Effector CD8-positive, alpha-beta T cell (primary cell): Measurements from ENCODE around the gene DNAJC22.
"Not testable (repeated sequence)": the region's sequence is repeated elsewhere in the genome, so short reads cannot be mapped to it uniquely, and the experiment has no call there.

Source experiments
- DNase-seq: peaks from one replicate; lab custom pipeline; 2025; lab: John Stamatoyannopoulos, UW

Gene DNAJC22

GRCh38 chr12:49331380-49332222 is 15.1 kb upstream of the DNAJC22 start:
- DNase-seq = no peak

DNA sequence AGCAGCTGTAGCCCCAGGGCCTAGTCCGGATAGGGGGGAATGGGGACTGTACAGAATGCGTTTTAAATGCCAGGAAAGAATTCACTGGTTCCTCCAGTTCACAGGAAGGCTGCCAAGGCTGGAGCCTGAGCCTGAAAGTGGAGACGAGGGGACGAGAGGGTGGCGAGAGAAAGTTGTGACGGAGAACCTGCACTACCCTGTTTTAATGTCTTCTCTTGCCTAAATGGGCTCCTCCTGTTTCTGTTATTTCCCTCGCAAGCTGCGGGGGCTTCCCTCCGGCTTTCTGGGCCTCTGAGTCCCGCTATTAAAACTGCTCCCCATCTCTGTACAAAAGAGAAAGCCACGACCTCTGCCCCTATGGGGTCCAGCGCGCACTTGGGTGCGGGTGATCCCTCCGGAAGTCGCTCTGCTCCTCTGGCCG is 14.2 kb upstream of the DNAJC22 start:
- DNase-seq = no peak

- no peak for DNase-seq
Observed at GRCh38 chr12:49332891-49333371, 13.8 kb upstream of the DNAJC22 start.

- not testable (repeated sequence) for DNase-seq
Observed at GRCh38 chr12:49333778-49334177, 12.9 kb upstream of the DNAJC22 start.

DNA sequence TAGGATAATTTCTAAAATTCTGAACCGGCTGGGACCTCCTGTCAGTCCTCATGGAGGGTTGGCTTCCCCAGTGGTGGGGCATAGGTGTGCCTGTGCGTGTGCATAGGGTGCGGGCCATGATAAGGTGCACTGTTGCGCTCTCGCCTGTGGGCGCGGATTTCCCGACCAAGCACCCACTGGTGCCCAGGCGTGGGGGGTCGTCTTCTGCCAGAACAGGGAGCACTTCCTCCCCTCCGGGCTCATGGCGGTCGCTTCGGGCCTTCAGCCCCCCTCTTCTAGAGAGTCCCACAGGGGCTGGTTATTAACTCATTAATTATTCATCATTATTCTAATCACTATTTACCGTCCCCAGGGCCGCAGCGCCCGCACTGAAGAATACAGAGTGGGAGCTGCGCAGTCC is 12.5 kb upstream of the DNAJC22 start:
- no peak for DNase-seq

DNA sequence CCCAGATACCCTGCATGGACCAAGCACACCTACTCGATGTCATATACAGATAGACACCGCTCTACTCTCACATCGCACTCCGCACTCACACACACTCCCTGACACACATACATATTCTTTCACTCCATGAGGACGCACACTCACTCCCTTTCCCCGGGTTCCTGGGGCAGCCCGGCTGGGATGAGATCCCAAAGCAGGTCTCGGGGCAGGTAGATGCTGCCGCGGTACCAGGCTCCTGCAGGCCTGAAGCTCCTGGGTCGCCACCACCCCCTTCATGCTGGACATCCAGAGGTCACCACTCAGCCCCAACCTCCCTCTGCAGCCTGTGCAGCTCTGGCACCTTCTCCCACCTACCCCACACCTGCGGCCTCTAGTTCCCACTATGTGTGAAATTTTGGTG is 12.0 kb upstream of the DNAJC22 start:
- DNase-seq = no peak

DNA sequence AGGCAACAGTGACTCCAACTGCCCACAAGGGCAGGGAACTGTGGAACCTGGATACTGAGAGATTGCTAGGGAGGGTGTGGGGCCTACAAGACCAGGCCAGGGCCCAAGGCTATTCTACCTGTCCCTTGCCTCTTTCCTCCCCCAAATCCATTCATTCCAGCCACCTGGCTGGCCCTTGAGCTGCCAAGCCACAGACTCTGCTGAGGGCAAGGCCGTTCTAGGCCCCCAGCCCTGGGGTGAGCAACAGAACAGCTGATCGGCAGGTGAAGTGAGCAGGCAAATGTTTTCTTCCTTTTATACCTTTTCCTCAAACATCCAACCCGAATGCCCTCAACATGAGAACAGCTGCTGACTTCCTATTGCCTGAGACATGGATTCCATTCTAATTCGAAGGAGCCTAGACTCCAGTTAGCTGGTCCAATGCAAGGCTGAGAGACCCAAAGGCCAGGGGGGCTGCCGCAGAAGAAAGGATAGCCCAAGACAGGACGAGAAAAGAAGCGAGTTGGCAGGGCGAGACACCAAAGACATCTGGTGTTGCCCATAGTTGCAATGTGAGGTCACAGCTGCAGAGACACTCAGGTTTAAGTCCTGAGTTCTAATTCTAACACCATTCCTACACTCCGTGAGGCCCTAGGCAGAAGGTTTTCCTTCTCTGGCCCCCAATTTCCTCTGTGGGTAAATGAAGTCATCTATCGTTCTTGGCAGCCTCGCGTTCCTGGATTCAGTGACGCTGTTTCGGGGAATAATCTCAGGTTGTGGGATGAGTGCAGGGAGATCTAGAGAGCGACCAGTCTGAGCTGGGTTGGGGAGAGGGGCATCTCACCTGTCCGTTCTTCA is 11.4 kb upstream of the DNAJC22 start:
- no peak for DNase-seq

DNA sequence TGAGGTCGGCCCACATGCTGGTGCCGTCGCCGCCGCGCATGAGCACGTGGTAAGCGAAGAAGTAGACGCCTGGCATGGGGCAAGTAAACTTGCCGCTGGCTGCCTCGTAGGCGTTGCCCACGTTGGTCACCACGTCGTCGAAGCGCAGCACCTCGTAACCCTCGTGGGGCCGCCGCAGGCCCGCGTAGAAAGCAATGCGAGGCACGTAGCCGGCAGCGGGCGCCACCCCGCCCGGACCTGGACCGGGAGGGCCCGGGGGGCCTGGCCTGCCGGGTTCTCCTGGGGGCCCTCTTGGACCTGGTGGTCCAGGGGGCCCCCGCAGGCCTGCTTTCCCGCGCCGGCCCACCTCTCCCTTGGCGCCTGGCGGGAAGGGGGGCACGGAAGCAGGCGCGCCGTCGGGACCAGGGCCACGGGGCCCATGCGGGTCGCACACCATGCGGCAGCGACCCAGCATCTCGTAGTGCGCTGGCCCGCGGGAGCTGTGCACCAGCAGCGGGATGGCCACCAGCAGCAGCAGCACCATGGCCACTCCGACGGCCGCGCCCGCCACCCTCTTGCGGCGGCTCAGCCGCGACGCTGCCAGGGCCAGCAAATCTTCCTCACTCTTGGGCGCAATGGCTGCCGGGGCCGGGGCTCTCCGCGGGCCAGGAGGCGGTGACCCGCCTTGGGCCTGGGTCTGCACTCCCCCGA is 10.6 kb upstream of the DNAJC22 start:
- no peak for DNase-seq

- DNase-seq = peak; percentile 87
Observed at GRCh38 chr12:49336645-49337584, 9.8 kb upstream of the DNAJC22 start, which contains the start of gene C1QL4. Gene C1QL4 (minus strand): TSS chr12:49337188. CDS start chr12:49336477, 711 bp downstream.

GRCh38 chr12:49338830-49339463 is 7.7 kb upstream of the DNAJC22 start:
- no peak for DNase-seq

DNA sequence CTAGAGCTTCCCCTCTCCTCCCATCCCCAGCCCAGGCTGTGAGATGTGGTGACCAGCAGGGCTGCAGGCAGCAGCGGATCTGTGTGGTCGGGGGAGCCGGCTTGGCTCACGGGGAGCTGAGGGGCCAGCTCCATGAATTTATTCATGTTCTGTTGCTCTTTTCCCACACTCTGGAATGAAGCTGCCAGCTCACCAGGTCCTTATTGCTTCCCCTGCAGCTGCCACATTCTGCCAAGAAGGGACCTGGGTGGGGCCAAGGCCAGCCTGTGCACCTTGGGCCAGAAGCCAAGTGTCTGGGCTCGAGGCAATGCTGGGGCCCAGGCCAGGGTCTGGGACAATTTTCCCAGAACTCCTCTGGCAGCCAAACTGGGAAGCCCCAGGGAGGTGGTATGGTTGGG is 7.2 kb upstream of the DNAJC22 start:
- no peak for DNase-seq

DNA sequence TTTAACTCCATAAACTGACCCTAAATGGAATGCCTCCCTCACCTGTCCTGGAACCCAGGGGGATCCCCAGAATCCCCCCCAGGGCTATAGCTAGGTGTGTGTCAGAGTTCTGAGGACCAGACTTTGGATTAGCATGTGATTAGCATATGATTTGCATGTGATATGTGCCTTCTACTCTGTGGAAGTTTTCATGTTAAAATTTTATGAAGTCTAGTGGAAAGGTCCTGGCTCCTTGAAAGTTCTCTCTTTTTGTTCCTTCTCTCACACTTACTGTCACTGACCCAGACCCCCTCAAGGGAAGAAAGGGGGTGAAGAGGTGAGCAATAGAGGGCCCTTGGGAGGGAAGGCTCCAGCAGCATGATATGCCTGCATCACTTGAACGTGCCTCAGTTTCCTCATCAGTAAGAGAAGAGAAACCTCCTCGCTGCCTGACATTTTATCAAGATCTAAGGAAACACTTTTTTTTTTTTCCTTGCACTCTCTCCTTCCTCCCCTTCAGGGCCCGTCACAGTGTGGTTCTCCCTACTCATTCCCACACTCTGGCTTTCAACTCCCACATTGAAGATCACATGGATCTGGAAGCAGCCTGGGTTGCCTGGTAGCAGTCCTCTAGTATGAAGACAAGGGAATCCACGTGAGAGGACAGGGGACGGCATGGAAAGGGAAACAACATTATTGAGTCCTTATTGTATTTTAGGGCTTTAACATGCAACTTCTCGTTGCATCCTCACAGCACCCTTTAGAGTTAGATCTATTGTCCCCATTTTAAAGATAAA is 6.4 kb upstream of the DNAJC22 start:
- no peak for DNase-seq

DNA sequence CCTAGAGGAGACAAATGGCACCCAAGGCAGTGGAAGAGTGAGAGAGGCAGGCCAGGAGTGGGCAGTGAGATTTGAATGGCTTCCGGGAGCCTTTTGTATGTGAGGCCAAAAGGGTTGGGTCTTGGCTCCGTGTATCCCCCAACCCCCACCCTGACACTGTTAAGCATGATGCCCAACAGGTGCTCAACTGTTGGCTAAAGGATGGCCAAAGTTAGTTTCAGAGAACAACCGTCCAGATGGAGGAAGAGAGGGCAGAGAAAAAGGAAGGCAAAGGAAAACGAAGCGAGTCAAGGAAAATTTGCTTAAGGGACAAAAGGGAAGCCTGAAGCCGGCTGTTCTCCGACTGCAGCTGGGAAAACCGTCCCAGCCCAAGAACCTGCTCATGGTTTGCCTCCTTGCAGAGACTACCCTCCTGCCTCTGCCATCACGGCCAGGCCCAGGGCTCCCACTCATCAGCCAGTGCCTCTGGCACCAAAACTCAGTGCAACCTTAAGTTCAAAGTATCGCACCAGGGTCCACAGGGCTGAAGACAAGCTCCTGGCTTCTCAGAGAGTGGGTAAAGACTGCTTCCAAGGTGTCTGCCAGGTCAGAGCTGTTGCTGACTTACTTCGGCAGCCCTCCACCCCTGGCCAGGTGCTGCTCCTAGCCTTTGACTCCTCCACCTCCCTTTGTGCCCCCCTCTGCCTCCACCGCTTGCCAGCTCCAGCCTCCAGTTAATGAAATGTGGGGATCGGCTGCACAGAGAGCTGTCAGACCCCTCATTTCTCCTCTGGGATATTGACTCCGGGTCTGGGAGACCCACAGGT is 5.5 kb upstream of the DNAJC22 start:
- DNase-seq = no peak

GRCh38 chr12:49341777-49342065 is 5.0 kb upstream of the DNAJC22 start:
- DNase-seq = no peak

- peak; percentile 65 for DNase-seq
Observed at GRCh38 chr12:49342066-49342913, 4.4 kb upstream of the DNAJC22 start.

GRCh38 chr12:49342914-49343731 is 3.6 kb upstream of the DNAJC22 start:
- DNase-seq = no peak

- no peak for DNase-seq
Observed at GRCh38 chr12:49344486-49345050, 2.1 kb upstream of the DNAJC22 start.
